ENCODE results near the gene SEC22A.

Gene SEC22A, protein sequence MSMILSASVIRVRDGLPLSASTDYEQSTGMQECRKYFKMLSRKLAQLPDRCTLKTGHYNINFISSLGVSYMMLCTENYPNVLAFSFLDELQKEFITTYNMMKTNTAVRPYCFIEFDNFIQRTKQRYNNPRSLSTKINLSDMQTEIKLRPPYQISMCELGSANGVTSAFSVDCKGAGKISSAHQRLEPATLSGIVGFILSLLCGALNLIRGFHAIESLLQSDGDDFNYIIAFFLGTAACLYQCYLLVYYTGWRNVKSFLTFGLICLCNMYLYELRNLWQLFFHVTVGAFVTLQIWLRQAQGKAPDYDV

DNA sequence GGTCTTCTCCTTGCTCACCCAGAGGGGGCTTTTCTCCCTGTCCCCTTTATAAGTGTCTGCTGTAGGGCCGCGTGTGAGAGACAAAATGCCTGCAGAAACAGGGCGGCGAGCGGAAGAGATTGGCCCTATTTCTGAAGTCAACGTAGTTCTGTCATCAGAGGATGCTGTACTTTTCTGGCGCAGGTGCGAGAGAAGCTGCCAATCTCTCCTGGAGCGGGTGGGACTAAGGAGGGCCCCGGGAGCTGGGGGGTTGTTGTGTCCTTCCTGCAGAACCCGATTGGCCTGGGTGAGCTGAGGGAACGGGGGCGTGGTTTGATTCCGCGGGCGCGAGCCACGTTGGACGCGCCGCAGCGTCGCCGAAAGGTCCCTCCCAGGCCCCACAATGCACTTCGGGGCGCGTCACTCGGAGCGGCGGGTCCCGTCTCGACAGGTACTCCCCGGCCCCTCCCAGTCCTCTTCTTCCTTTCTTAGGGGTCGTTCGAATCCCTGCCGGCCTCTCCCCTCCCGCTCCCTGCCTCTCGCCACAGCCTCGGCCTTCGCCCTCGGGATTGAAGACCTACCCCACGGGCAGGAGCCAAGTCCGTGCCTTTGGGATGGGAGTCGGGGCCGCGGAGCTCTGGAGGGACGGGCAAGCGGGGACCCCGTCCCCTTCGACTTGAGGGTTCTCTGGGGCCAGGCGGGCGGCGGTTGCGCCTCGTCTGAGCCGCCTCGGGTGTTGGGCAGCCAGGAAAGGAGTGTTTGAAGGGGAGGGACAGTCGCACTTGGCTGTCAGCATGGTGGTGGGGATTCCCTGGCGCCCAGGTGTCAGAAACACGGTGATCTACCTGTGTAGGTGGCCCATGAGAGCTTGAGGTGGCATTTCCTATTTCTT, at the start of gene SEC22A:
SEC22A (plus strand) TSS at position 387 of the 871 bp plus-strand sequence. CDS start 7,275 bp downstream, outside the sequence.
- DNase-seq (ENCODE audit: low spot score), result peak; percentile 97

DNA sequence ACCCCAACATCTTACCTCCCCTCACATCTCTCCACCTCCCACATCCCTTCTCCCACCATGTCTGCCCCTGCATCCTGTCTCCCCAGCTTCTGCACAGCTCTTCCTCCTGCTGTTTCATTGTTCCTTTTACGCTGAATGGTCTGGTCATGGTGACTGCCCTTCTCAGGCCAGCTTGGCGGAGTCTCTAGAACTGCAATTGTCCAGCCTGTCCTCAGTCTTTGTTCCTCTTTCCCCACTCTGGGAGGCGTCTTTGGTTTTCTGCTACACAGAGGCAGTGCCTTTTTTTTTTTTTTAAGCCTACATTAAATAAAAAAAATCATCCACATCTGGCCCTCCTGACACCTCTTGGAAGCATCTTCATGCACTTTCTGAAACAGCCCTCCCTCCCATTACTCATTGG, 49.1 kb upstream of the SEC22A start:
- no peak for DNase-seq (ENCODE audit: low spot score)

DNA sequence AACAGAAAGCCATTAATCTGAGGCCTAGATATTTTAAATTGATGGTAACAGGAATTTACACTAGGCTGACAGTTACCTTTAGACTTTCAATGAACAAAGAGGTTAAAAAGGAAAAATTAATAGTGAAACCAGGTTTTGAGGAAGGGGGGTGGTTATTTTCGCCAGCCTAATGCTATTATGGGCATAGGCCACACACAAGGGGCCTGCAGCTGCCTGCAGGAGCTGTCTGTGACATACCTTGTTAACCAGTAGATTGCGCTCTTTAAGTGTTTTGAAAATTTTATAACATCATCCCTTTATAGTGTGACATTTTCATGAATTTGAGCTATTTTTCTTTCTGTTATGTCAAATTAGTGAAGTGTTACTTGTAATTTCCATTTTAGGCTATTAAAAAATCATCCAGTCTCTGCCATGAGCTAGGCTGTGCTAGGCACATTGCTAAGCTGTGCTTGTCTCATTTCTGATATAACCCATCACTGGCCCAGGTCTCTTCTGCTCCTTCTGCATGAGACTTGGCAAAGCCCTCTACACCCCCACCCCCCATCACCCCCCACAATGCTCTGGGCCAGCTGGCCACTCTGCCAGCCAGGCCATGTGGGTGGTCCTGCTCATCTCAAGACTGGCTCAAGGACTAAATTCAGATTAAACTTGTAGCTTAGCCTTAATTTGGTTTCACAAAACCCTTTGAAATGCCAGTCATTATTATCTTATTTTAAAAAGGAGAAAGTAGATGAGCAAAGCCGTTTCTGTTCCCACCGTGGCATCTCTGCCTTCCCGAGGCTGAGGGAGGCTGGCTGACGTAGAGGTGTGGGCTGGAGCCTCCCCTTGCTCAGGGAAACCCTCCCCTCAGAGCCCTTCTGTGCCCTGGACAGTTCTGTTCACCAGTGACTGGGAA, 48.4 kb upstream of the SEC22A start:
- DNase-seq (ENCODE audit: low spot score), result no peak

DNA sequence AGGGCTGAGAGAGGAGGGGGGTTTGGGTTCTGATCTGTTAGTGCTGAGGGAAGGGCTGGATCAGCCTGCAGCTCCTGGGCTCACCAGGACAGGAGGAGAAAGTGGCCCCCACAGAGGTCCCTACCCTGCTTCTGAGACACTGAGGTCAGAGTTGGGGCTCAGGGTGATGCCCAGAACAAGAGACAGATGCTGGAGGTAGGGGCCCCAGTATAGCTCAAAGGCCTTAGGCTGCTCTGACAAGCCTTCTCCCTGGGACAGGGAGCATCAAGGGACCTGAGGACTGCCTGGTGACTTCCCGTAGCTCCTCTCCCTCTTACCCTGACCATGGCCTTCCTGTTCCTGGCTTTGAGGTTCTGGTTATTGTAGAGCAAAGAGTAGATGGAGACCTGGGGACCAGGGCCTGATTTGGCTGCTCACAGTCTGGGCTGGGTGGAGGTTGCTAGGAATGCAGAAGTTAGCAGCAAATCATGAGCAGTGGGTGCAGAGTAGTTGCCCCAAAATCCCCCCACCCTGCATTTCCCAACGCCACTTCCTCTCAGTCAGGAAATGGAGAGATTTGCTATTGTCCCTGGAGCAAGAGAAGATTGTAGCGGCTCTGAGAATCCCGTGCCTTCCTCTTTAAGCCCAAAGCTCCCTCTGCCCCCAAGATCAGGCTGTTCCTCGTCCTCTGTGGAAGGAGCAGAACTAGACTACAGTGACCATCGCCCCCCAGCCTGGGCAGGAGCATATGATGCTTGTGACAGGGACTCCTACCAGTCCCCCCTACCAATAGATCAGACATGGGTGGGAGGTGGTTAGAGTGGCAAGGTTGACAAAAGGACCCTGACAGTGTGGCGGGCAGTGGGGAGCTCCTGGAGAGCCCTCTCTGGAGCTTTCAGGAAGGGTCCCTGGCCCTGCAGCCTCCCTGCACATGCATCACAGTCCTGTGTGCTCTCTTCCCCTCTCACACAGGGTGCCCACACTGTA, 47.4 kb upstream of the SEC22A start:
- no peak for DNase-seq (ENCODE audit: low spot score)

DNA sequence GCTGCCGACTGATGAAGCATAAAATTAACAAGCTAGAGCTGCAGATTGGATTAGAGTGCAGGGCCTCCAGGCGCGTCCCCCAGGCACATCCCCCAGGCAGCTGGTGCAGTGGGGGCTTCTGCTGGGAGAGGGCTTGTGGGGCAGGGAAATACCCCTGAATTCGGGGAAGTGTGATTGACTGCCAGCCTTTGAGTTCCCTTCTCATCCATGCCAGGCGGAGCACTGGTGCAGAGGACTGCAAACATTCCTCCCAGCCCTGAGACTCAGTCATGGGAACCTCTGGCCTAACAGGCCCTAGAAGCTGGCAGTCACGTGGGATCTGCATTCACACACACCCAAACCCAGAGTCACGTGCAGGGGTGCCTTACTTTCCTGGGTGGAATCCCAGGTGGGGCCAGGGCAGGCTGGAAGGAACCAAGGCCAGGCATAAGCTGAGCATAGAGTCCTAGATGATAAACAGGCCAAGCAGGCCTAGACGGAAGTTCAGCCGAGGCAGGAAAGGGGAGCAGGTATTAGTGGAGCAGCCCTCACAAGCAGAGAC, 46.2 kb upstream of the SEC22A start:
- no peak for DNase-seq (ENCODE audit: low spot score)

DNA sequence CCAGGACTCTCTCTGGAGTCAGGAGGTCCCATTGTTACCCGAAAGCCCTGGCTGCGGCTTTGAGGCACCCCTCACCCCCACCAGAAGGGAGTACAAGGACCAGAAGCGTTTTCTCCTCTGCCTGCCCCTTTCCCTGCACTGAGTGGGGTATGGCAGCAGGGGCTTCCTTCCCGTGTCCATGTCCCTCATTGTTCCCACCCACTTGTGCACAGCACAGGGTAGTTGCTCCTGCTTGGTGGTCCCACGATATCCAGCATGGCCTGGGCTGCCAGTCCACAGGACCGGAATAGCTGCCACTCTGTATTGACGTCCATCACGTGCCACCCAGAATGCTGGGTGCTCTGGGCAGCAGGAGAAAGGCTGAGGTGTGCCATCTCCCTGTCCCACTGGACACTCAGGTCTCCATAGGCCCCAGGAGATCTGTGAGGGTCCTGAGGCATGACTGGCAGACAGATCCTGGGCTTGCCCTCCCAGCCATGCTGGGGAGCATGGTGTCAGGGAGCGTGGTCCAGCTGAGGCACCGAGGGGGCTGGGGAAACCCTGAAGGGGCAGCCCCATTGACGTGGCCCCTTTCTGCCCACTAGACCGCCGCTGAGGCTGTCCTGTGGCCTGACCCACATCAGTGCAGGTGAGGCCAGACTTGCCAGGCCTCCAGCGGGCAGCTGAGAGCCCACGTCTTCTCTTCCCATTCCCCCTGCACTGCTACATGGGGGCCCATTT, 45.3 kb upstream of the SEC22A start:
- no peak for DNase-seq (ENCODE audit: low spot score)

DNA sequence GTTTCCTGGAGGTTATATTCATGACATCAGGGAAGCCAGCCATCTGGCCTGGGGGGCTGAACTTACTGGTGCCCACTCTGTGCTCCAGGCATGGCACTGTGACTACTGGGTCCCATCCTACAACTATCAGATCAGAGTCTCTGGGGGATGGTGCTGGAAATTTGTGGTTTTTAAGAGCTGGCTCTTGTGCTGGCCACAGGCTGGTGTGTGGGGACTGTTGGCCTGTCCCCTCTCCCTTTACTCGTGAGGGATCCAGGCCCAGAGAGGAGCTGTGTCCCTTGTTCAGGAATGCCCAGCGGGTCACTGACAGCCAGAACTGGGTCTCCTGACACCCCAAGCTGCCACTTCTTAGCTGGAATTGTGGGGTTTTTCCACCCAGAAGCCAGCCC, 44.5 kb upstream of the SEC22A start:
- DNase-seq (ENCODE audit: low spot score), result no peak

DNA sequence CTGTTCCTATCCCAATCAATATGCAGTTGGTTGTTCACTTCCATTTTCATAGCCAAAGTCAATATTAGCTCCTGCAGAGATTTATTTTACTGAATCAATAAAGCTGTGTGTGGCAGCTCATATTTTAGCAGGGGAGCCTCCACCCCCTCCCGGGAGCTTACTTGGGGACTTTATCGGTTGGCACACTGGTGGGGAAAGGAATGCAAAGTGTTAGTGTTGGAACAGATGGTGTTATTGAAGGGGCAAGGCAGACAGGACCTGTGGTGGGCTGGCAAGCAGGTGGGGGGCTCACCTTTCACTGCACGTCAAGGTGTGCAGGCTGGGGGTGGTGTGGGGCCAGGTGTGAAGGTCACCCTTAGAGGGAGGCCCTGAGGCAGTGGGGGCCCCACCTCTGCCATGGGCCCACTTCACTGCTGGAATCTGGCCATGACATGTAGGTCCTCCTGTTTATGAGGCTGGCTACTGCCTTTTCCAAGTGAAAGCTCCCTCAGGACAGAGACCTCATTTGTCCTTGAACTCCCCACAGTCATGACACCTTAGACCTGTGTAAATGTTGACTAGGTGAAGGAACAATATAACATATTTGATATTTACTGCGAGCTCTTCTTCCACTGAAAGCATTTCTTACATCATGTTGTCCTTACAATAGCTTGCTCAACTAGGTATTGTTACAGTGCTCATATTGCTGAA, 44.0 kb upstream of the SEC22A start:
- DNase-seq (ENCODE audit: low spot score), result no peak

DNA sequence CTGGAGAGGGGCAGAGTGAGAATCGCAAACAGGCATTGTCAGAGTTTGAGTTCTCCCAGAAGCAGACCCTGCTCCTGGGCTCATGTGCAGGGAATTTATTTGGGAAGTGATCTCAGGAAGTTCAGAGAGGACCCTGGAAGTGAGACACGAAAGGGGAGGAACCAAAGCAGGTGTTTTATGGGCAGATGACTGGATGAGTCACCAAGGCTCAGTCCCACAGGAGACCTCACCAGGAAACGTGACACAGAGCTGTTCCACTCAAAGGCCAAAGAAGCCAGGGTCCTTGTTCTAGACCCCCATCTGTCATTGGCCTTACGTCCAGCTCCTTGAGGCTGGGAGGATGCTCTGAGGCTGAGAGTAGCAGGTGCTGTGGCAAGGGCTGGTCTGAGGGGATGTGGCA, 43.4 kb upstream of the SEC22A start:
- DNase-seq (ENCODE audit: low spot score), result peak; percentile 50

DNA sequence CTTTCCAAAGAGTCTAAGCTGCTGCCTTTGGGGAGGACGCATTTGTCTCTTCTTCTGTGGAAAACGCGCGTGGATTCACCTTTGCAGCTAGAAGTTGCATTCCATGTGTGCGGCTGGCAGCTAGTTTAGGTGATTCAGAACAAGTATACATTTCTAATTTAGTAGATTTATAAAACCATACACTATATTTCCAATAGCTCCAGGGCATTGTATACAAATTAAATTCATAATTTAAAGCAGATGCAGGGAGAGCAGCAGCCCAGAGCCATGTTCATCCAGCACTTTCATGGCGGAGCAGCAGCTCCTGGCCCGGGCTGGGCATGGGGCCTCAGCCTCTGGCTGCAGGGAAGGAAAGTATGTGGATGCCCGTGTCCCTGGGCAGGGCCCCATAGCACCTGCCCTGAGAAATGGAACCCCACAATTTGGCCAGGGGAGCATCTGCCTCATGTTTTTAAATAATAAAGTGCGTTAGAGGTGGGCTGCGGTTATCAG, 42.8 kb upstream of the SEC22A start:
- no peak for DNase-seq (ENCODE audit: low spot score)

DNA sequence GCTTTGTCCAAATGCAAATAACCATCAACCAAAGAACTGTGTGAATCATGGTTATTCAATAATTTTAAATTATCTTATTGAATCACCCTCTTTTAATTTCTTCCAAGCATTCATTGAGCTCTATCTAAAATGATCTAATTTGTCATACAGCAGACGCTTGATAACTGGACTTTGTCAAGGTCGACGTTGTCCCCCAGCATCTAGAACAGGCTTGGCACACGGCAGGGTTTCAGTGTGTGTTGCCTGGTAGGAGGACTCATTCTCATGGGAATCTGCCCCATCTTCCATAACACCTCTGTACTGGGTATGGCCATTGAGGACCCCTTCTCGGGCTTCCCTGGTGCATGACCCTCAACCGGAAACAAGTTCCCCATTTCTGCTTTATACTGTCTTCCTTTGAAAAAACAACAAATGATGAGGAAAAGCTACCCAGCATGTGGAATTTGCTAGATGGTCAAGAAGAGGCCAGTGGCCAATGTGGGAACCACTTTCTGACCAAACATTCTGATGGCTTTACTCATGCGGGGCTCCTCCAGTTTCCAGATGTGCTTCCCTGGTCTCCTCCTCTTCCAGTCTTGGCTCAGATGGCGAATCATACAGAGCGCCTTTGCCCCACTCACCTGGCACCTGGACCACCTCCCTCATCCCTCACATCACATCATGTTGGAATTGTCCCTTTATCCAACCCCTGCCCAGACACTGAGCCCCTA, 41.7 kb upstream of the SEC22A start:
- peak; percentile 9 for DNase-seq (ENCODE audit: low spot score)

DNA sequence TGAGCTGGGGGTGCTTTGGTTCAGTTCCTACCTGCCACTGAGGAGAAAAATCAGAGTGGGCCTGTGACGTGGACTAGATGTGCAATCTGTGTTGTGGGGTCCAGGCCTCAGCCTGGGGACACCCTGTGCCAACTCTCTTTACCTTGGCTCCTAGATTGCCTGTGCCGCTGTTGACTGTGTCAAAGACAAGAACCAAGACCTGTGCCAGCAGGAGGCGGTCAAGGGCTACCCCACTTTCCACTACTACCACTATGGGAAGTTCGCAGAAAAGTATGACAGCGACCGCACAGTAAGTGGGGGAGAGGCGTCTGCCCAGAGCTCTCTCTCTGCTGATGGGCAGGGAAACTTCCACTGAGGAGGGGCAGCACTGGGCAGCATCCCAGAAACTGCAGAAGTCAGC, 40.6 kb upstream of the SEC22A start:
- no peak for DNase-seq (ENCODE audit: low spot score)

DNA sequence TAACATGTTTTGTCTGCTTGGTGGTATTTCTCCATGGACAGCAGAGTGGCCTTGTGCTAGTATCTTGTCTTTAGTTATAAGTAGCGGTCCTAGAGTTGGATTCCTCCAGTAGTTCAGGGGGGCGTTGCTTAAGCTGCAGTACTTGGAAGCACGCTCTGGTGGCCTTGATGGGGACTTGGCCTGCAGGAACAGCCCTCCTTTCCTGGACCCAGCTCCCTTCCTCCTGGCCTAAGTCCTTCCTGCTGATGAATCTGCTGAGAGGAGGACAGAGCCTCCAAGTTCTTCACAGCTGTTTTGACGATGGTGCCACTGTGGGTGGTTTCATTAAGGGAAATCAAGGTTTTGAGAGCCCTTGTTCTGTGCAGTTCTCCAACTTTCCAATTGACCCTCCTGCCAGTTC, 38.6 kb upstream of the SEC22A start:
- no peak for DNase-seq (ENCODE audit: low spot score)

DNA sequence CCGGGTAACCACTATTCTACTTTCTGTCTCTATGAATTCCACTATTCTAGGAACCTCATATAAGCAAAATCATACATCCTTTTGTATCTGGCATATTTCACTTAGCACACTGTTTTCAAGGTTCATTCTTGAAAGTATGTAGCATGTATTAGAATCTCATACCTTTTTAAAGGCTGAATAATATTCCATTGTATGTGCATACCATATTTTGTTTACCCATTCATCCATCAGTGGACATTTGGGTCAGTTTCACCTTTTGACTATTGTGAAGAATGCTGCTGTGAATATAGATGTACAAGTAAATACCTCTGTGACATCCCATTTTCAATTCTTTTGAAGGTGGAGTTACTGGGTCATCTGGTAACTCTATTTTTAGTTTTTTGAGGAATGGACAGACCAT, 36.6 kb upstream of the SEC22A start:
- no peak for DNase-seq (ENCODE audit: low spot score)

DNA sequence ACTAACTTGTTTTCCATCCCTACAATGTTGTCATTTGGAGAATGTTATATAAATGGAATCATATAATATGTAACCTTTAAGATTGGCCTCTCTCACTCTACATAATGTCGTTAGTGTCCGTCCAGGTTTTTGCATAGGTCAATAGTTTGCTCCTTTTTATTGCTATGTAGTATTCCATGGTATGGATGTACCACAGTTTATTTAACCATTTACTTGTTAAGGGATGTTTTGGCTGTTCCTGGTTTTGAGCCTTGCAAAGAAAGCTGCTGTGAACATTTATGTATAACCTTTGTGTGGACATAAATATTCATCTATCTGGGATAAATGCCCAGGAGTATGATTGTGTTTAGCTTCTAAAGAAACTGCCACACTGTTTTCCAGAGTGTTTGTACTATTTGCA, 34.1 kb upstream of the SEC22A start:
- DNase-seq (ENCODE audit: low spot score), result no peak

DNA sequence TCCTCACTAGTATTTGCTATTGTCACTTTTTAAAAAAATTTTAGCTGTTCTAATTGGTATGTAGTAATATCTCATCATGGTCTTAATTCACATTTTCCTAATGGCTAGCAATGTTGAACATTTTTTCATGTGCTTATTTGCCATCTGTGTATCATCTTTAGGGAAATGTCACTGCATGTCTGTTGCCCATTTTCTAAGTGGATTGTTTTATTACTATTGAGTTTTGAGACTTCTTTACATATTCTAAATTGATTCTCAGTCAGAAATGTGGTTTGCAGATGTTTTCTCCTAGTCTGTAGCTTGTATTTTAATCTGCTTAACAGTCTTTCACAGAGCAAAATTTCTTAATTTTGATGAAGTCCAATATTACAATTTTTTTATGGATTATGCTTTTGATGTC, 33.6 kb upstream of the SEC22A start:
- no peak for DNase-seq (ENCODE audit: low spot score)

DNA sequence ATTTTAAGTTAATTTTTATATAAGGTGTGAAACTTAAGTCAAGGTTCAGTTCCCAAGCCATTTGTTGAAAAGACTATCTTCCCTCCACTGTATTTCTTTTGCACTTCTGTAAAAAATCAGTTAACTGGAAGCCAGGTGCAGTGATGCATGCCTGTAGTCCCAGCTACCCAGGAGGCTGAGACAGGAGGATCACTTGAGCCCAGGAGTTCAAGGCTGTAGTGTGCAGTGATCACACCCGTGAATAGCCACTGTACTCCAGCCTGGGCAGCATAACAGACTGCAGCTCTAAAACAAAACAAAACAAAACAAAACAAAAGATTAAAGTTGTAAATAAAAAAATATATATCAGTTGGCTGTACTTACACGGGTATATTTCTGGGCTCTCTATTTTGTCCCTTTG, 33.1 kb upstream of the SEC22A start:
- no peak for DNase-seq (ENCODE audit: low spot score)

DNA sequence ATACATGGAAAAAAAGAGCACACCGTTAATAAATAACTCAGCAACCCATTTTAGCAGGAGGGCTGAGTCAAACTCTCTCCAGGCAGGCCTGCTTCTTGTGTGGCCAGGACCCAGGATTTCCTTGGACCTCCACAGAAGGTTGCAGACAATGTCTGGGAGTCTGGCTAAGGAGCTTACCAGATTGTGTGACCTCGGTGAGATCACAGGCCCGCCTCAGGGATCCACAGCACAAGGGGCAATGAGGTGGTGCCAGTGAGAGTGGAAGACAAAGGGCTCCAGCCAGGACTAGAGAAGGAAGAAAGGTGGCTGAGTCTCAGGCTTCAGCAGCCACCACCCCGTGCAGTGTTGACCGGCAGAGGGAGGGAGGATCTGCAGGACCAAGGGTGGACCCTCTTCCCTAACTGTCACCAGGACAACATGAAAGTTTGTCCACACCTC, 32.2 kb upstream of the SEC22A start:
- peak; percentile 86 for DNase-seq (ENCODE audit: low spot score)

DNA sequence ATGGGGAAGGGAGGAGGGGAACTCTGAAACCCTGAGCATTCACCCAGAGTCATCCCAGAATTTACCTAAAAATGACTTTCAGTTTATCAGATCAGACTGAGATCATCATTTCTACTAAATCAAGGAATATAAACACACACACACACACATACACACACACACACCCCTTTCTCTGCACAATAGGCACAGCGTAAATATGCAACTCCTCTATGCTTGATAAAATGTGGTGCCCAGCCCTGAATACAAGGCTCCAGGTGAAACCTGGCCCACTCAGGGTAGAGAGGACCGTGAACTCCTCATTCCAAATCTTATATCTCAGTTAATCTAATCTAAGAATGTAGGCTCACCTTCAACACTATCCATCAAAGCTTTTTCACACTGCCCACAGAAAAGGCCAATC, 31.8 kb upstream of the SEC22A start:
- no peak for DNase-seq (ENCODE audit: low spot score)
